OCI-LY1 (cell line): ENCODE results near the gene DDX24.

Experiments used
- CTCF ChIP-seq: fragments of 200-600 bp; sonication (generic), shearing (Covaris generic); IDR thresholded peaks from 2 replicates; pipeline ENCODE4 v1.5.1; 2017; ENCODE audit warnings: mild to moderate bottlenecking, antibody characterized with exemption, low read length, moderate library complexity, mixed read lengths
- EZH2 ChIP-seq: fragments of 200-600 bp; sonication (generic), shearing (Covaris generic); IDR thresholded peaks from 2 replicates; pipeline ENCODE4 v1.8.0; 2017; ENCODE audit warnings: borderline replicate concordance, mixed run types, mild to moderate bottlenecking, antibody characterized with exemption, low read length, moderate library complexity, mixed read lengths

- TF ChIP-seq EZH2 (no peak), CTCF (no peak)
These were observed 46.3 kb upstream of the DDX24 start for GRCh38 chr14:94127330-94127729.
